HEK293T (cell line): ENCODE data around the gene EYS.

Experiments
- ARNT ChIP-seq: fragments of 450-650 bp; IDR thresholded peaks from 2 replicates; pipeline ENCODE4 v1.6.1; 2017; ENCODE audit warnings: mild to moderate bottlenecking
- BHLHE40 ChIP-seq: fragments of 450-650 bp; IDR thresholded peaks from 2 replicates; pipeline ENCODE4 v1.6.1; 2016; ENCODE audit warnings: mild to moderate bottlenecking, moderate library complexity, borderline replicate concordance
- FOXK2 ChIP-seq: fragments of 450-650 bp; IDR thresholded peaks from 2 replicates; pipeline ENCODE4 v1.6.1; 2016; ENCODE audit warnings: mild to moderate bottlenecking
- FOXM1 ChIP-seq: fragments of 450-650 bp; IDR thresholded peaks from 2 replicates; pipeline ENCODE4 v1.6.1; 2017; ENCODE audit warnings: mild to moderate bottlenecking, borderline replicate concordance
- HDGF ChIP-seq: fragments of 450-650 bp; IDR thresholded peaks from 2 replicates; pipeline ENCODE4 v1.6.1; 2017; ENCODE audit warnings: antibody characterized with exemption, borderline replicate concordance
- LEF1 ChIP-seq: fragments of 450-650 bp; IDR thresholded peaks from 2 replicates; pipeline ENCODE4 v1.6.1; 2017; ENCODE audit warnings: mild to moderate bottlenecking, borderline replicate concordance
- SP1 ChIP-seq: fragments of 450-650 bp; IDR thresholded peaks from 2 replicates; pipeline ENCODE4 v1.6.1; 2017

- TF ChIP-seq SP1, result no peak
- no peak for TF ChIP-seq LEF1
- TF ChIP-seq HDGF, result no peak
- no peak for TF ChIP-seq FOXM1
- no peak for TF ChIP-seq FOXK2
- no peak for TF ChIP-seq ARNT
- no peak for TF ChIP-seq BHLHE40
These were observed 175.5 kb downstream of the EYS start for GRCh38 chr6:65531533-65531932.
